Right ventricle myocardium inferior (tissue), 1 donor: ENCODE measurements around the gene TPP1. TPM values are rescaled to one million over a fixed set of nuclear protein-coding genes. Genes with fewer than 3 reads are reported as not detected.

ENCODE experiments used
- ATAC-seq: fragments of 200-7000 bp; cut with Tn5 transposase; one replicate; pipeline ENCODE4 v1.9.1; 2020; ENCODE audit warnings: mild to moderate bottlenecking, moderate library complexity
- DNase-seq: peaks from one replicate; pipeline ENCODE4 v3.0.0; 2021; ENCODE audit errors: missing footprints
- intact Hi-C: fragments of 100-400 bp; cut with DNase I; formaldehyde crosslinking; loops from one replicate; pipeline ENCODE4 v1.11.0; 2022
- total RNA-seq: library from RNA; stranded (reverse); fragmentation: NEBNext Ultra II Directional; extraction: Animal tissue kit (Norgen Biotek cat#: 25700); gene quantifications from one replicate; pipeline ENCODE4 v1.2.1, GENCODE V29; 2021
- donor health status: DM: no; HTN: yes; CAD: no; lungs with severe emphysema.

TPP1 gene
- total RNA-seq, 1 donor from 2014 or later = 81.5 TPM

- ATAC-seq = no peak
- no peak for DNase-seq
- intact Hi-C loops = no loop called here
Measured at GRCh38 chr11:6618117-6619003, 862 bp downstream of the TPP1 start.

GRCh38 chr11:6617315-6617781 lies 1.9 kb downstream of the TPP1 start:
- intact Hi-C loops = no loop called here
- DNase-seq (no peak), ATAC-seq (no peak)

GRCh38 chr11:6616596-6617250 lies 2.5 kb downstream of the TPP1 start:
- ATAC-seq (no peak), DNase-seq (no peak)
- intact Hi-C loops = no loop called here

GRCh38 chr11:6615882-6616585 lies 3.2 kb downstream of the TPP1 start:
- intact Hi-C loops = no loop called here
- DNase-seq (no peak), ATAC-seq (no peak)

- intact Hi-C loops = no loop called here
- DNase-seq = no peak
- ATAC-seq = no peak
Measured at GRCh38 chr11:6615046-6615445, 4.2 kb downstream of the TPP1 start.

- ATAC-seq (no peak), DNase-seq (no peak)
- intact Hi-C loops = no loop called here
Measured at GRCh38 chr11:6614446-6614845, 4.8 kb downstream of the TPP1 start.

- no peak for DNase-seq
- intact Hi-C loops = loop anchor here (2.0 kb wide), 1 partner anchor 69 kb away; the partner anchor contains the start of gene MRPL17
- no peak for ATAC-seq
Measured at GRCh38 chr11:6613496-6613895, 5.7 kb downstream of the TPP1 start.

GRCh38 chr11:6612213-6613041 lies 6.8 kb downstream of the TPP1 start, which contains the start of gene TAF10:
Gene TAF10 (minus strand): TSS chr11:6612216. CDS start chr11:6612189, 27 bp downstream.
- peak; percentile 96 for ATAC-seq

GRCh38 chr11:6611963-6612212 lies 7.3 kb downstream of the TPP1 start:
- no peak for ATAC-seq
- no peak for DNase-seq
- intact Hi-C loops = loop anchor here (2.0 kb wide), 1 partner anchor 71 kb away; the partner anchor contains the start of gene MRPL17

More at GRCh38 chr11:6612213-6613041, 6.8 kb downstream of the TPP1 start, which contains the start of gene TAF10:
- intact Hi-C loops = loop anchor here (2.0 kb wide), 1 partner anchor 70 kb away; the partner anchor contains the start of gene MRPL17
- peak; percentile 100 for DNase-seq

GRCh38 chr11:6611092-6611962 lies 7.9 kb downstream of the TPP1 start:
- intact Hi-C loops = no loop called here
- peak; percentile 81 for DNase-seq
- peak; percentile 0 for ATAC-seq

- no peak for ATAC-seq
- DNase-seq = peak; percentile 51
- intact Hi-C loops = no loop called here
Measured at GRCh38 chr11:6610591-6610990, 8.6 kb downstream of the TPP1 start.

GRCh38 chr11:6609502-6610015 lies 9.7 kb downstream of the TPP1 start:
- intact Hi-C loops = loop anchor here (10.0 kb wide), 1 partner anchor 225 kb away; no protein-coding TSS in a partner anchor
- DNase-seq (peak; percentile 45), ATAC-seq (no peak)

- no peak for ATAC-seq
- intact Hi-C loops = loop anchor here (10.0 kb wide), 1 partner anchor 224 kb away; no protein-coding TSS in a partner anchor
- no peak for DNase-seq
Measured at GRCh38 chr11:6608726-6609501, 10.3 kb downstream of the TPP1 start.

- intact Hi-C loops = loop anchor here (10.0 kb wide), 1 partner anchor 223 kb away; no protein-coding TSS in a partner anchor
- no peak for DNase-seq
Measured at GRCh38 chr11:6608011-6608410, 11.2 kb downstream of the TPP1 start.

GRCh38 chr11:6607190-6607795 lies 11.9 kb downstream of the TPP1 start:
- no peak for ATAC-seq
- DNase-seq = no peak
- intact Hi-C loops = loop anchor here (10.0 kb wide), 1 partner anchor 222 kb away; no protein-coding TSS in a partner anchor

More at GRCh38 chr11:6608011-6608410, 11.2 kb downstream of the TPP1 start:
- ATAC-seq = no peak
